ENCODE measurements around the gene STX17. TPM values are rescaled to one million over a fixed set of nuclear protein-coding genes. Genes with fewer than 3 reads are reported as not detected.
"Not testable (repeated sequence)": the region's sequence is repeated elsewhere in the genome, so short reads cannot be mapped to it uniquely, and the experiment has no call there.

Gene STX17
- total and polyA plus RNA-seq, 2 donors = 7.5 to 21.0 TPM

GRCh38 chr9:99971410-99971809 is 65.0 kb downstream of the STX17 start:
- no peak overlapping the region for H3K27ac ChIP-seq (ENCODE audit: low read depth in 1 of 2, low read length in 1 of 2)
- peaks cover 11 to 17% of the 10 kb centered on the region in 2 donors for H3K4me1 ChIP-seq (ENCODE audit: control insufficient read depth in 2 of 2, insufficient read depth in 2 of 2, low read length in 2 of 2)
- no peaks in the 10 kb centered on the region for H3K9me3 ChIP-seq (ENCODE audit: control insufficient read depth in 2 of 2, insufficient read depth in 1 of 2, low read length in 1 of 2)
- H3K27me3 ChIP-seq (ENCODE audit: control insufficient read depth in 2 of 2, insufficient read depth in 1 of 2, low read length in 1 of 2) = no peaks in the 10 kb centered on the region
- DNase-seq (ENCODE audit: low read depth in 6 of 9, low spot score in 9 of 9) = no peak
- no peak overlapping the region for H3K4me3 ChIP-seq (ENCODE audit: low read length in 2 of 2)
- H3K36me3 ChIP-seq (ENCODE audit: control insufficient read depth in 2 of 2, insufficient read depth in 2 of 2, low read length in 1 of 2) = peaks cover 0 to 15% of the 10 kb centered on the region in 2 donors

GRCh38 chr9:99973455-99973854 is 67.0 kb downstream of the STX17 start:
- H3K36me3 ChIP-seq (ENCODE audit: control insufficient read depth in 2 of 2, insufficient read depth in 2 of 2, low read length in 1 of 2) = peaks cover 0 to 15% of the 10 kb centered on the region in 2 donors
- H3K4me1 ChIP-seq (ENCODE audit: control insufficient read depth in 2 of 2, insufficient read depth in 2 of 2, low read length in 2 of 2) = peaks cover 5 to 7% of the 10 kb centered on the region in 2 donors
- H3K27me3 ChIP-seq (ENCODE audit: control insufficient read depth in 2 of 2, insufficient read depth in 1 of 2, low read length in 1 of 2) = no peaks in the 10 kb centered on the region
- no peaks in the 10 kb centered on the region for H3K9me3 ChIP-seq (ENCODE audit: control insufficient read depth in 2 of 2, insufficient read depth in 1 of 2, low read length in 1 of 2)
- no peak for DNase-seq (ENCODE audit: low read depth in 6 of 9, low spot score in 9 of 9)
- H3K27ac ChIP-seq (ENCODE audit: low read depth in 1 of 2, low read length in 1 of 2) = no peak overlapping the region
- 99% methylated on average over 3 of the region's 3 CpGs for WGBS
- H3K4me3 ChIP-seq (ENCODE audit: low read length in 2 of 2) = no peak overlapping the region

GRCh38 chr9:99977033-99977792 is 70.8 kb downstream of the STX17 start:
- Histone ChIP-seq H3K27ac (ENCODE audit: low read depth in 1 of 2, low read length in 1 of 2) (no peak overlapping the region), H3K36me3 (ENCODE audit: control insufficient read depth in 2 of 2, insufficient read depth in 2 of 2, low read length in 1 of 2) (peaks cover 0 to 4% of the 10 kb centered on the region in 2 donors), H3K4me3 (ENCODE audit: low read length in 2 of 2) (no peak overlapping the region), H3K9me3 (ENCODE audit: control insufficient read depth in 2 of 2, insufficient read depth in 1 of 2, low read length in 1 of 2) (no peaks in the 10 kb centered on the region), H3K27me3 (ENCODE audit: control insufficient read depth in 2 of 2, insufficient read depth in 1 of 2, low read length in 1 of 2) (no peaks in the 10 kb centered on the region), H3K4me1 (ENCODE audit: control insufficient read depth in 2 of 2, insufficient read depth in 2 of 2, low read length in 2 of 2) (no peaks in the 10 kb centered on the region)
- WGBS = 94% methylated on average over 3 of the region's 3 CpGs
- DNase-seq (ENCODE audit: low read depth in 6 of 9, low spot score in 9 of 9) = no peak

- H3K36me3 ChIP-seq (ENCODE audit: control insufficient read depth in 2 of 2, insufficient read depth in 2 of 2, low read length in 1 of 2) = peaks cover 0 to 11% of the 10 kb centered on the region in 2 donors
- WGBS = 96% methylated on average over 1 of the region's 1 CpG
- H3K9me3 ChIP-seq (ENCODE audit: control insufficient read depth in 2 of 2, insufficient read depth in 1 of 2, low read length in 1 of 2) = no peaks in the 10 kb centered on the region
- H3K4me3 ChIP-seq (ENCODE audit: low read length in 2 of 2) = no peak overlapping the region
- DNase-seq (ENCODE audit: low read depth in 6 of 9, low spot score in 9 of 9) = no peak
- H3K27ac ChIP-seq (ENCODE audit: low read depth in 1 of 2, low read length in 1 of 2) = no peak overlapping the region
- no peaks in the 10 kb centered on the region for H3K4me1 ChIP-seq (ENCODE audit: control insufficient read depth in 2 of 2, insufficient read depth in 2 of 2, low read length in 2 of 2)
- H3K27me3 ChIP-seq (ENCODE audit: control insufficient read depth in 2 of 2, insufficient read depth in 1 of 2, low read length in 1 of 2) = no peaks in the 10 kb centered on the region
Observed at GRCh38 chr9:99978221-99978620, 71.8 kb downstream of the STX17 start.

- Histone ChIP-seq H3K27me3 (ENCODE audit: control insufficient read depth in 2 of 2, insufficient read depth in 1 of 2, low read length in 1 of 2) (no peaks in the 10 kb centered on the region), H3K4me3 (ENCODE audit: low read length in 2 of 2) (no peak overlapping the region), H3K36me3 (ENCODE audit: control insufficient read depth in 2 of 2, insufficient read depth in 2 of 2, low read length in 1 of 2) (peaks cover 0 to 11% of the 10 kb centered on the region in 2 donors), H3K9me3 (ENCODE audit: control insufficient read depth in 2 of 2, insufficient read depth in 1 of 2, low read length in 1 of 2) (no peaks in the 10 kb centered on the region), H3K27ac (ENCODE audit: low read depth in 1 of 2, low read length in 1 of 2) (no peak overlapping the region), H3K4me1 (ENCODE audit: control insufficient read depth in 2 of 2, insufficient read depth in 2 of 2, low read length in 2 of 2) (no peaks in the 10 kb centered on the region)
- 93% methylated on average over 2 of the region's 2 CpGs for WGBS
- no peak for DNase-seq (ENCODE audit: low read depth in 6 of 9, low spot score in 9 of 9)
Observed at GRCh38 chr9:99980598-99980997, 74.1 kb downstream of the STX17 start.

- no peak for DNase-seq (ENCODE audit: low read depth in 6 of 9, low spot score in 9 of 9)
- Histone ChIP-seq H3K27ac (ENCODE audit: low read depth in 1 of 2, low read length in 1 of 2) (no peak overlapping the region), H3K4me3 (ENCODE audit: low read length in 2 of 2) (no peak overlapping the region), H3K36me3 (ENCODE audit: control insufficient read depth in 2 of 2, insufficient read depth in 2 of 2, low read length in 1 of 2) (peaks cover 7 to 8% of the 10 kb centered on the region in 2 donors), H3K4me1 (ENCODE audit: control insufficient read depth in 2 of 2, insufficient read depth in 2 of 2, low read length in 2 of 2) (no peaks in the 10 kb centered on the region), H3K27me3 (ENCODE audit: control insufficient read depth in 2 of 2, insufficient read depth in 1 of 2, low read length in 1 of 2) (no peaks in the 10 kb centered on the region), H3K9me3 (ENCODE audit: control insufficient read depth in 2 of 2, insufficient read depth in 1 of 2, low read length in 1 of 2) (peaks cover 2 to 9% of the 10 kb centered on the region in 2 donors)
Observed at GRCh38 chr9:99986642-99987041, 80.2 kb downstream of the STX17 start.

GRCh38 chr9:99990508-99990907 is 84.1 kb downstream of the STX17 start:
- H3K27ac ChIP-seq (ENCODE audit: low read depth in 1 of 2, low read length in 1 of 2); DNase-seq (ENCODE audit: low read depth in 6 of 9, low spot score in 9 of 9); H3K27me3 ChIP-seq (ENCODE audit: control insufficient read depth in 2 of 2, insufficient read depth in 1 of 2, low read length in 1 of 2); H3K4me1 ChIP-seq (ENCODE audit: control insufficient read depth in 2 of 2, insufficient read depth in 2 of 2, low read length in 2 of 2); H3K9me3 ChIP-seq (ENCODE audit: control insufficient read depth in 2 of 2, insufficient read depth in 1 of 2, low read length in 1 of 2); H3K36me3 ChIP-seq (ENCODE audit: control insufficient read depth in 2 of 2, insufficient read depth in 2 of 2, low read length in 1 of 2); H3K4me3 ChIP-seq (ENCODE audit: low read length in 2 of 2): not testable (repeated sequence)
- 94% methylated on average over 2 of the region's 2 CpGs for WGBS

GRCh38 chr9:99998266-99998665 is 91.8 kb downstream of the STX17 start:
- Histone ChIP-seq H3K4me3 (ENCODE audit: low read length in 2 of 2) (no peak overlapping the region), H3K36me3 (ENCODE audit: control insufficient read depth in 2 of 2, insufficient read depth in 2 of 2, low read length in 1 of 2) (peaks cover 2 to 6% of the 10 kb centered on the region in 2 donors), H3K27ac (ENCODE audit: low read depth in 1 of 2, low read length in 1 of 2) (no peak overlapping the region), H3K4me1 (ENCODE audit: control insufficient read depth in 2 of 2, insufficient read depth in 2 of 2, low read length in 2 of 2) (no peaks in the 10 kb centered on the region), H3K27me3 (ENCODE audit: control insufficient read depth in 2 of 2, insufficient read depth in 1 of 2, low read length in 1 of 2) (no peaks in the 10 kb centered on the region), H3K9me3 (ENCODE audit: control insufficient read depth in 2 of 2, insufficient read depth in 1 of 2, low read length in 1 of 2) (peaks cover 0 to under 1% of the 10 kb centered on the region in 2 donors)
- DNase-seq (ENCODE audit: low read depth in 6 of 9, low spot score in 9 of 9) = no peak
- 96% methylated on average over 22 of the region's 22 CpGs for WGBS

GRCh38 chr9:99998866-99999265 is 92.4 kb downstream of the STX17 start:
- Histone ChIP-seq H3K4me1 (ENCODE audit: control insufficient read depth in 2 of 2, insufficient read depth in 2 of 2, low read length in 2 of 2) (no peaks in the 10 kb centered on the region), H3K4me3 (ENCODE audit: low read length in 2 of 2) (no peak overlapping the region), H3K27ac (ENCODE audit: low read depth in 1 of 2, low read length in 1 of 2) (no peak overlapping the region), H3K27me3 (ENCODE audit: control insufficient read depth in 2 of 2, insufficient read depth in 1 of 2, low read length in 1 of 2) (no peaks in the 10 kb centered on the region), H3K9me3 (ENCODE audit: control insufficient read depth in 2 of 2, insufficient read depth in 1 of 2, low read length in 1 of 2) (peaks cover 0 to 6% of the 10 kb centered on the region in 2 donors), H3K36me3 (ENCODE audit: control insufficient read depth in 2 of 2, insufficient read depth in 2 of 2, low read length in 1 of 2) (peaks cover 8 to 12% of the 10 kb centered on the region in 2 donors)
- WGBS = 97% methylated on average over 26 of the region's 26 CpGs
- no peak for DNase-seq (ENCODE audit: low read depth in 6 of 9, low spot score in 9 of 9)
